Endometrial microvascular endothelial cells (primary cell): ENCODE measurements around the gene CNTN1. TPM values are rescaled to one million over a fixed set of nuclear protein-coding genes. Genes with fewer than 3 reads are reported as not detected.

Experiments used
- in situ Hi-C: cut with HindIII; loops from 2 replicates; pipeline ENCODE4 v1.10.0; 2017; ENCODE audit warnings: low sequenced_read_pairs, low pct_unique_long_range_greater_than_20kb; ENCODE audit errors: inconsistent ontology term
- total RNA-seq: library from RNA; depleted of rRNA; stranded (reverse); fragments of >200 nt; gene quantifications from one replicate; pipeline ENCODE4 v1.2.3, GENCODE V29; 2015; ENCODE audit errors: inconsistent ontology term

CNTN1 gene
- total RNA-seq, 1 donor from 2014 or later: under 0.01 TPM

GRCh38 chr12:40917561-40917960 lies 225.3 kb downstream of the CNTN1 start:
- in situ Hi-C loops: no loop called here

- in situ Hi-C loops: no loop called here
Measured at GRCh38 chr12:40921563-40922163, 229.4 kb downstream of the CNTN1 start.

GRCh38 chr12:40937891-40938290 lies 245.7 kb downstream of the CNTN1 start:
- in situ Hi-C loops: no loop called here

GRCh38 chr12:40942326-40942725 lies 250.1 kb downstream of the CNTN1 start:
- in situ Hi-C loops: no loop called here

- in situ Hi-C loops: no loop called here
Measured at GRCh38 chr12:40945772-40946171, 253.5 kb downstream of the CNTN1 start.

GRCh38 chr12:40946612-40947194 lies 254.5 kb downstream of the CNTN1 start:
- in situ Hi-C loops: no loop called here

- in situ Hi-C loops: no loop called here
Measured at GRCh38 chr12:40947797-40948196, 255.6 kb downstream of the CNTN1 start.

- in situ Hi-C loops: no loop called here
Measured at GRCh38 chr12:40953076-40953475, 260.8 kb downstream of the CNTN1 start.

- in situ Hi-C loops: no loop called here
Measured at GRCh38 chr12:40957417-40957816, 265.2 kb downstream of the CNTN1 start.

- in situ Hi-C loops: no loop called here
Measured at GRCh38 chr12:40959041-40959440, 266.8 kb downstream of the CNTN1 start.

- in situ Hi-C loops: no loop called here
Measured at GRCh38 chr12:40963751-40964150, 271.5 kb downstream of the CNTN1 start.

- in situ Hi-C loops: no loop called here
Measured at GRCh38 chr12:40969796-40970195, 277.6 kb downstream of the CNTN1 start.

GRCh38 chr12:40970320-40970907 lies 278.2 kb downstream of the CNTN1 start:
- in situ Hi-C loops: no loop called here

GRCh38 chr12:40971911-40972310 lies 279.7 kb downstream of the CNTN1 start:
- in situ Hi-C loops: no loop called here

GRCh38 chr12:40976546-40976945 lies 284.3 kb downstream of the CNTN1 start:
- in situ Hi-C loops: no loop called here

- in situ Hi-C loops: no loop called here
Measured at GRCh38 chr12:40980427-40980961, 288.3 kb downstream of the CNTN1 start.

GRCh38 chr12:40986001-40986400 lies 293.8 kb downstream of the CNTN1 start:
- in situ Hi-C loops: no loop called here

- in situ Hi-C loops: no loop called here
Measured at GRCh38 chr12:40988355-40988754, 296.1 kb downstream of the CNTN1 start.

- in situ Hi-C loops: no loop called here
Measured at GRCh38 chr12:40988824-40989223, 296.6 kb downstream of the CNTN1 start.

- in situ Hi-C loops: no loop called here
Measured at GRCh38 chr12:40989785-40990184, 297.5 kb downstream of the CNTN1 start.
